Sigmoid colon (tissue), 7 donors: Measurements from ENCODE around the gene RAD52. TPM values are rescaled to one million over a fixed set of nuclear protein-coding genes. Genes with fewer than 3 reads are reported as not detected.

Source experiments
- DNase-seq: peaks from one replicate; pipeline ENCODE4 v3.0.0-alpha.2; 2019
- H3K27ac ChIP-seq, 4 donors: fragments of 200-600 bp; sonication (generic); one replicate each; pipeline ENCODE4 v1.5.1; 2016 to 2019; ENCODE audit warnings: mild to moderate bottlenecking in 1 of 4
- H3K27me3 ChIP-seq, 3 donors: fragments of 200-600 bp; sonication (generic); one replicate each; pipeline ENCODE4 v1.5.1; 2019; ENCODE audit warnings: mild to moderate bottlenecking in 1 of 3
- H3K36me3 ChIP-seq, 4 donors: fragments of 200-600 bp; sonication (generic); one replicate each; pipeline ENCODE4 v1.5.1; 2016 to 2019
- H3K4me1 ChIP-seq, 4 donors: fragments of 200-600 bp; sonication (generic); one replicate each; pipeline ENCODE4 v1.5.1; 2017 to 2019
- H3K4me3 ChIP-seq, 4 donors: fragments of 200-600 bp; sonication (generic); one replicate each; pipeline ENCODE4 v1.5.1; 2017 to 2019; ENCODE audit warnings: mild to moderate bottlenecking in 2 of 4, moderate library complexity in 1 of 4
- H3K9me3 ChIP-seq, 4 donors: fragments of 200-600 bp in 3 of 4; sonication (generic) in 3 of 4; one replicate each; pipeline versions ENCODE4 v1.5.1 to v1.6.1; 2013 to 2019
- EP300 ChIP-seq, 4 donors: sonication (generic); formaldehyde crosslinking; IDR thresholded peaks; one replicate each; pipeline ENCODE4 v1.6.1; 2017; ENCODE audit warnings: antibody characterized with exemption in 4 of 4
- POLR2A ChIP-seq, 2 donors: fragments of 450-650 bp; IDR thresholded peaks; one replicate each; pipeline ENCODE4 v1.6.1; 2016; ENCODE audit warnings: antibody characterized with exemption in 2 of 2, mild to moderate bottlenecking in 2 of 2, moderate library complexity in 2 of 2
- POLR2AphosphoS5 ChIP-seq, 4 donors: sonication (generic); formaldehyde crosslinking; IDR thresholded peaks; one replicate each; pipeline ENCODE4 v1.6.1; 2017; ENCODE audit warnings: antibody characterized with exemption in 4 of 4
- WGBS, 2 donors: extraction: QIAGEN DNeasy Blood & Tissue Kit; methylation state at CpG; one replicate each; pipeline ENCODE4 v1.1.7; 2013; 5-methylcytosine and 5-hydroxymethylcytosine counted together
- intact Hi-C: fragments of 100-400 bp; cut with DNase I; formaldehyde crosslinking; loops from one replicate; pipeline ENCODE4 v1.15.1; 2023
- polyA plus RNA-seq, 3 donors: library from polyadenylated mRNA; stranded (reverse); fragments of 200-250 nt; gene quantifications; one replicate each; pipeline ENCODE4 v1.2.3, GENCODE V29; 2013
- total RNA-seq, 4 donors: library from RNA; depleted of rRNA; stranded (reverse); fragments of >200 nt; gene quantifications; one replicate each; pipeline ENCODE4 v1.1.0, GENCODE V29; 2016
- TF ChIP-seq, protein P1 (sequence below), 4 experiments: fragments of 450-650 bp in 3 of 4; fragments of 200-600 bp in 1 of 4; IDR thresholded peaks; one replicate each; pipeline ENCODE4 v1.5.1; 2016 to 2019; ENCODE audit warnings: antibody characterized with exemption in 4 of 4, mild to moderate bottlenecking in 3 of 4, moderate library complexity in 2 of 4
- donor health status: healthy with polysubstance abuse.
- donor health status: Bipolar disorder and iron deficiency.
- donor health status: healthy.

The RAD52 gene
- total and polyA plus RNA-seq, 7 donors, result 6.0 to 41.8 (median 13.8) TPM

DNA sequence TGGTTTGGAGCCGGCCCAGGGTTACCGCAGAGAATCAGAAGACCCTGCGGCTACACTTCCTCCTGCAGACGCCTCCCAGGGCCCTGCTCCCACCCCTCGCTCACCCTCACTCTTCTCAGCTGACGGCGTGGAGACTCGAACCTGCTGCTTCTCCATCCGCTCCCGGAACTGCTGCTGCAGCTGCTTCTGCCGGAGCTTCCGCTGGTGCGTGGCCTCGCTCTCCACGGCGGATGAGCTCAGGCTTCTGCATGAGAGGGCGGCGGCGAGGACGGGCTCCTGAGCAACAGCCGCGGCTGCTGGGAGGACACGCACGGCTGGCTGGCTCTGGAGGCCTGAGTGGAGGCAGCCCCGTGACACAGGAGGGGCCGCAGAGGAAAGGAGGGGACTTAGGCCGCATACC is 33.3 kb downstream of the RAD52 start:
- Histone ChIP-seq H3K4me1 (no peaks in the 10 kb centered on the region), H3K27me3 (no peaks in the 10 kb centered on the region), H3K27ac (no peak overlapping the region), H3K4me3 (no peak overlapping the region), H3K9me3 (no peaks in the 10 kb centered on the region), H3K36me3 (peaks cover 21 to 82% (median 37%) of the 10 kb centered on the region in 4 donors)
- WGBS, 2 donors, result 83 to 92% methylated on average over 27 of the region's 27 CpGs
- intact Hi-C loops, result no loop called here
- DNase-seq, result no peak
- TF ChIP-seq POLR2A (IDR thresholded peaks at IDR 0.05), result no peak

DNA sequence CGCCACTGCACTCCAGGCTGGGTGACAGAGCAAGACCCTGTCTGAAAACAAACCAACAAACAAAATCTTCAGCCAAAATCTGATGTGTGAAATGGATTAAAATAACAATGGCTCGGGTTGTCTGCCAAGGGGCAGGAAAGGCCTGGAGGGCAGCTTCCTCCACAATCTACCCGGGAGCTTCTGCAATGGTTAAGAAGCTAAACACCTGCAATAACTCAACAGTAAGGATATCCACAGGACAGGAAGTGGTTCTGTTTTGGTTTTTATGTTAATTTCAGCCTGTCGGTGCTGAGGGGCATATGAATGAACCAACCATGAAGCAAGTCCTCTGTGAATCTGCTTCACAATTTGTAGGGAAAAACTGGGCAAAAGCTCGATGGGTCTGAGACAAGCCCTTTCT is 34.4 kb downstream of the RAD52 start:
- DNase-seq, result no peak
- Histone ChIP-seq H3K4me1 (no peaks in the 10 kb centered on the region), H3K9me3 (no peaks in the 10 kb centered on the region), H3K27me3 (no peaks in the 10 kb centered on the region), H3K36me3 (peaks cover 26 to 84% (median 41%) of the 10 kb centered on the region in 4 donors), H3K4me3 (no peak overlapping the region), H3K27ac (no peak overlapping the region)
- no peak for TF ChIP-seq POLR2AphosphoS5 (IDR thresholded peaks at IDR 0.05)
- TF ChIP-seq, protein P1, sequence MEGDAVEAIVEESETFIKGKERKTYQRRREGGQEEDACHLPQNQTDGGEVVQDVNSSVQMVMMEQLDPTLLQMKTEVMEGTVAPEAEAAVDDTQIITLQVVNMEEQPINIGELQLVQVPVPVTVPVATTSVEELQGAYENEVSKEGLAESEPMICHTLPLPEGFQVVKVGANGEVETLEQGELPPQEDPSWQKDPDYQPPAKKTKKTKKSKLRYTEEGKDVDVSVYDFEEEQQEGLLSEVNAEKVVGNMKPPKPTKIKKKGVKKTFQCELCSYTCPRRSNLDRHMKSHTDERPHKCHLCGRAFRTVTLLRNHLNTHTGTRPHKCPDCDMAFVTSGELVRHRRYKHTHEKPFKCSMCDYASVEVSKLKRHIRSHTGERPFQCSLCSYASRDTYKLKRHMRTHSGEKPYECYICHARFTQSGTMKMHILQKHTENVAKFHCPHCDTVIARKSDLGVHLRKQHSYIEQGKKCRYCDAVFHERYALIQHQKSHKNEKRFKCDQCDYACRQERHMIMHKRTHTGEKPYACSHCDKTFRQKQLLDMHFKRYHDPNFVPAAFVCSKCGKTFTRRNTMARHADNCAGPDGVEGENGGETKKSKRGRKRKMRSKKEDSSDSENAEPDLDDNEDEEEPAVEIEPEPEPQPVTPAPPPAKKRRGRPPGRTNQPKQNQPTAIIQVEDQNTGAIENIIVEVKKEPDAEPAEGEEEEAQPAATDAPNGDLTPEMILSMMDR (IDR thresholded peaks at IDR 0.05), result no peak
- no peak for TF ChIP-seq POLR2A (IDR thresholded peaks at IDR 0.05)
- TF ChIP-seq EP300 (IDR thresholded peaks at IDR 0.05), result no peak
- intact Hi-C loops, result no loop called here
- 51 to 84% methylated on average over 5 of the region's 5 CpGs for WGBS, 2 donors

DNA sequence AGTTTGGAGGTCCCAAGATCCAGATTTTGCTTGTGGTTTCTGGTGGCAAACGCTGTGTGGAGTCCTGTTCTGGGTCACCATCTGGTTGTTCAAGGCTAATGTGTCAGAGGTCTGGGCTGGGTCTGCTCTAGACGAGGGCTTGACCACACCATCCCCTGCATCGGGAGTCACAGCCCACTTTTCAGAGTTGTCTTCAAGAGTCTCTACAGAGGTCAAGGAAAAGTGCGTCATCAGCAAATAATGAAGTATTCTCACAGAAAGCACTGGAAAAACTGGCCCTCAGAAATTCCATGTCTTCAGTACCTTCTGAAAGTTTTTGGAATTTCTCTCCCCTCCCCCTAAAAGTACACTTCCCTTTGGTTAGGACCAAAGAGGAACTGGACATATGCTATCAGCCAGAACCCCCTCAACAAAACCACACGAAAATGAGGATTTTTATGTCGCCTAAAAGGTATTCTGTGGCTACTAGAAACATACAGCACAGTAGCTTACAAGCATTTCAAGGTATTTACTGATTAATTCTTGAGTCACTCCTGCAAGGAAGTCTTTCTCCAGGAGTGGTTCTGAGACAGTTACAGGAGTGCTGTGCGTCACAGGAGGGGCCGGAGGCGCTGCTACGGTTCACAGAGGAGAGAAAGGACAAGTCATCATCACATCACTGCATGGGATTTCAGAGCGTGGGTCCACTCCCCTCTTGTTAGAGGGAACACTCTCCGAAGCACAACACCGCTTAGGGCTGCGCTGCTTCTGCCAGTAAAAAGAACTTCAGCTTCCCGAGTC is 35.4 kb downstream of the RAD52 start:
- Histone ChIP-seq H3K27ac (no peak overlapping the region), H3K27me3 (no peaks in the 10 kb centered on the region), H3K4me3 (no peak overlapping the region), H3K36me3 (peaks cover 29 to 92% (median 43%) of the 10 kb centered on the region in 4 donors), H3K4me1 (no peaks in the 10 kb centered on the region), H3K9me3 (no peaks in the 10 kb centered on the region)
- WGBS, 2 donors, result 82 to 88% methylated on average over 15 of the region's 15 CpGs
- no peak for DNase-seq
- TF ChIP-seq POLR2A (IDR thresholded peaks at IDR 0.05) (no peak), POLR2AphosphoS5 (IDR thresholded peaks at IDR 0.05) (no peak), EP300 (IDR thresholded peaks at IDR 0.05) (no peak)
- TF ChIP-seq, protein P1 (IDR thresholded peaks at IDR 0.05), result no peak
- intact Hi-C loops, result no loop called here

DNA sequence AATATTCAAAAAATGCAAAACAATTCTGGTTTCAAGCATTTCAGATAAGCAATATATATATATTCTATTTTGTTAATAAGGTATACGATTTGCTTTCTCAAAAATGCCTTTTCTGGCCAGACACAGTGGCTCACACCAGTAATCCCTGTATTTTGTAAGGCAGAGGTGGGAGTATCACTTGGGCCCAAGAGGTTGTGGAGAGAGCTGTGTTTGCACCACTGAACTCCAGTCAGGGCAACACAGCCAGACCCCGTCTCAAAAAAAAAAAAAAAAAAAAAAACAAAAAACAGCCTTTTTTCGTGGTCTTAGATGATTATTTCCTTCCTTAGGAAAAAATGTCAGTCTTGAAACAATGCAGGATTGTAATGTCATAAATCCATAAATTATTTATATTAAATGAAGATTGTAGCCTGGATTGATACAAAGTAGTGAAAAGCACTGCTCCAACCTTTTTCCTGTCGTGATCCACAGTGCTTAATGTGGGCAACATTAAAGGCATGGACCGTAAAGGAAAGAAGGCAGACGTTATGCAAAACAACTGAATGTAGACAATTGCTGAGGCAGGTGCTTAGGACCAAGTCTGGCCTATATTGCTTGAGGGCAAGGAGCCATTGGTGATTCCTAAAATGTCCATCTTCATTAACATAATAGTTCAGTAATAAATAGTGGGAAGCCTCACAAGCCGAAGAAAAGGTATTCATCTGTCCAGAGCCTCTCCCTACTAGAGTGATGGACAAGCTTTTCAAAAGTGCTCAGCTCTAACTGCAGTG is 36.8 kb downstream of the RAD52 start:
- intact Hi-C loops, result no loop called here
- DNase-seq, result no peak
- Histone ChIP-seq H3K27me3 (no peaks in the 10 kb centered on the region), H3K27ac (no peak overlapping the region), H3K4me1 (no peaks in the 10 kb centered on the region), H3K36me3 (peaks cover 39 to 94% (median 55%) of the 10 kb centered on the region in 4 donors), H3K4me3 (no peak overlapping the region), H3K9me3 (no peaks in the 10 kb centered on the region)
- 81 to 87% methylated on average over 7 of the region's 7 CpGs for WGBS, 2 donors
- TF ChIP-seq POLR2AphosphoS5 (IDR thresholded peaks at IDR 0.05), result no peak
- no peak for TF ChIP-seq EP300 (IDR thresholded peaks at IDR 0.05)
- no peak for TF ChIP-seq POLR2A (IDR thresholded peaks at IDR 0.05)
- TF ChIP-seq, protein P1 (IDR thresholded peaks at IDR 0.05), result no peak

DNA sequence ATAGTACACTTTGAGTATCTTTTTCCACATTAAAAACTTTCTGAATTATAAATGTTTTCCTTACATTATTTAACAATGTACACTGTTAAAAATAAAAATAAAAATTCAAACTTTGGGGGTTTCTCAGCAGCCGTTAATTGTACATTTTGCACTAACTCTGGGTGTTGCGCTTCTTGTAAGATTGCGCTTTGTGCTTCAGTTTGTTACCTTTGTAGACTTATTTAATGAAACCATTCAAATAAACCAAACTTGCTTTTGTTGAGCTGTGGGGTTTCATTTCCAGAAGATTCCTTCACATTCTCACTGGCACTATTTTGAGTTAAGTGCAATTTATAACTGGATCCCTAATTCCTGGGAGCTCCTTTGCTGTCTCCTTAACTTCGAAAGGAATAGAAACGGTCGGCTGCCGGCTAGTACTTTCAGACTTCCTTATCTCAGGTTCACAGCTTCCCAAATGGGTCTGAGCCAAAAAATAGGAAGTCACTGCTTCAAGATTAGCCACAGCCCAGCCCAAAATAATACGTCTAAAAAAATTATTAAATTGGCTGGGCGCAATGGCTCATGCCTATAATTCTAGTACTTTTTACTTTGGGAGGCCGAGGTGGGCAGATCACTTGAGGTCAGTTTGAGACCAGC is 38.2 kb downstream of the RAD52 start:
- intact Hi-C loops, result no loop called here
- TF ChIP-seq, protein P1 (IDR thresholded peaks at IDR 0.05), result no peak
- peak overlapping the region in 1 of 4 donors; percentile 3 for H3K27ac ChIP-seq
- no peak overlapping the region for H3K4me3 ChIP-seq
- 78 to 86% methylated on average over 10 of the region's 10 CpGs for WGBS, 2 donors
- H3K9me3 ChIP-seq, result no peaks in the 10 kb centered on the region
- no peaks in the 10 kb centered on the region for H3K4me1 ChIP-seq
- no peaks in the 10 kb centered on the region for H3K27me3 ChIP-seq
- DNase-seq, result no peak
- peaks cover 29 to 93% (median 54%) of the 10 kb centered on the region in 4 donors for H3K36me3 ChIP-seq
